ENCODE data around the gene TNKS2. TPM values are rescaled to one million over a fixed set of nuclear protein-coding genes. Genes with fewer than 3 reads are reported as not detected.

The TNKS2 gene
- total and polyA plus RNA-seq, 2 of the 13 experiments (the other 11 are each of a cell fraction or from before 2014, with no cell fraction given): 15.2 to 19.4 TPM

DNA sequence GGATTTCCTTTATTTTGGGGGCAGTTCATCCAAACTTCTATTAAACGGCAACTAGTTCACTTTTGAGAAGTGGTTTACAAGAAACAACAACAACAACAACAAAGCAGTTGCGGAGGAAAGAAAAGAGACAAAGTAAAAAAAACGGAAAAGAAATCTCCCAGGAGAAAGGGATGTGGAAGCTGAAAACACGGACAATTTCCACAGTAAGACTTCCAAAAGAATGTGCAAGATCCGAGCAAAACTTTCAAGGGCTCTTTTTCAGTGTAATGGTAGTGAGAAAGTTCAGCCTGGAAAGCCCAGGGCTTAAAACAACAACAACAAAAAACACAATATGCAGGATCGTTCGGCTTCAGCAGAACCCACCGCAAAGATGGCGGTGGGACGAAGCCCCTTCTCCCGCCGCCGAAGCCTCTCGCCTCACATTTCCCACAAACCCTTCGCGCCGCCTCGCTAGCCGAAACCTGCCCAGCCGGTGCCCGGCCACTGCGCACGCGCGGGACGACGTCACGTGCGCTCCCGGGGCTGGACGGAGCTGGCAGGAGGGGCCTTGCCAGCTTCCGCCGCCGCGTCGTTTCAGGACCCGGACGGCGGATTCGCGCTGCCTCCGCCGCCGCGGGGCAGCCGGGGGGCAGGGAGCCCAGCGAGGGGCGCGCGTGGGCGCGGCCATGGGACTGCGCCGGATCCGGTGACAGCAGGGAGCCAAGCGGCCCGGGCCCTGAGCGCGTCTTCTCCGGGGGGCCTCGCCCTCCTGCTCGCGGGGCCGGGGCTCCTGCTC lies at the start of gene TNKS2 (continued):
- TF ChIP-seq, protein P1, sequence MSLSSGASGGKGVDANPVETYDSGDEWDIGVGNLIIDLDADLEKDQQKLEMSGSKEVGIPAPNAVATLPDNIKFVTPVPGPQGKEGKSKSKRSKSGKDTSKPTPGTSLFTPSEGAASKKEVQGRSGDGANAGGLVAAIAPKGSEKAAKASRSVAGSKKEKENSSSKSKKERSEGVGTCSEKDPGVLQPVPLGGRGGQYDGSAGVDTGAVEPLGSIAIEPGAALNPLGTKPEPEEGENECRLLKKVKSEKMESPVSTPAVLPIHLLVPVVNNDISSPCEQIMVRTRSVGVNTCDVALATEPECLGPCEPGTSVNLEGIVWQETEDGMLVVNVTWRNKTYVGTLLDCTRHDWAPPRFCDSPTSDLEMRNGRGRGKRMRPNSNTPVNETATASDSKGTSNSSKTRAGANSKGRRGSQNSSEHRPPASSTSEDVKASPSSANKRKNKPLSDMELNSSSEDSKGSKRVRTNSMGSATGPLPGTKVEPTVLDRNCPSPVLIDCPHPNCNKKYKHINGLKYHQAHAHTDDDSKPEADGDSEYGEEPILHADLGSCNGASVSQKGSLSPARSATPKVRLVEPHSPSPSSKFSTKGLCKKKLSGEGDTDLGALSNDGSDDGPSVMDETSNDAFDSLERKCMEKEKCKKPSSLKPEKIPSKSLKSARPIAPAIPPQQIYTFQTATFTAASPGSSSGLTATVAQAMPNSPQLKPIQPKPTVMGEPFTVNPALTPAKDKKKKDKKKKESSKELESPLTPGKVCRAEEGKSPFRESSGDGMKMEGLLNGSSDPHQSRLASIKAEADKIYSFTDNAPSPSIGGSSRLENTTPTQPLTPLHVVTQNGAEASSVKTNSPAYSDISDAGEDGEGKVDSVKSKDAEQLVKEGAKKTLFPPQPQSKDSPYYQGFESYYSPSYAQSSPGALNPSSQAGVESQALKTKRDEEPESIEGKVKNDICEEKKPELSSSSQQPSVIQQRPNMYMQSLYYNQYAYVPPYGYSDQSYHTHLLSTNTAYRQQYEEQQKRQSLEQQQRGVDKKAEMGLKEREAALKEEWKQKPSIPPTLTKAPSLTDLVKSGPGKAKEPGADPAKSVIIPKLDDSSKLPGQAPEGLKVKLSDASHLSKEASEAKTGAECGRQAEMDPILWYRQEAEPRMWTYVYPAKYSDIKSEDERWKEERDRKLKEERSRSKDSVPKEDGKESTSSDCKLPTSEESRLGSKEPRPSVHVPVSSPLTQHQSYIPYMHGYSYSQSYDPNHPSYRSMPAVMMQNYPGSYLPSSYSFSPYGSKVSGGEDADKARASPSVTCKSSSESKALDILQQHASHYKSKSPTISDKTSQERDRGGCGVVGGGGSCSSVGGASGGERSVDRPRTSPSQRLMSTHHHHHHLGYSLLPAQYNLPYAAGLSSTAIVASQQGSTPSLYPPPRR (CRISPR knock-in tag; IDR thresholded peaks at IDR 0.05; ENCODE audit: borderline replicate concordance): no peak
- TF ChIP-seq, protein P2, sequence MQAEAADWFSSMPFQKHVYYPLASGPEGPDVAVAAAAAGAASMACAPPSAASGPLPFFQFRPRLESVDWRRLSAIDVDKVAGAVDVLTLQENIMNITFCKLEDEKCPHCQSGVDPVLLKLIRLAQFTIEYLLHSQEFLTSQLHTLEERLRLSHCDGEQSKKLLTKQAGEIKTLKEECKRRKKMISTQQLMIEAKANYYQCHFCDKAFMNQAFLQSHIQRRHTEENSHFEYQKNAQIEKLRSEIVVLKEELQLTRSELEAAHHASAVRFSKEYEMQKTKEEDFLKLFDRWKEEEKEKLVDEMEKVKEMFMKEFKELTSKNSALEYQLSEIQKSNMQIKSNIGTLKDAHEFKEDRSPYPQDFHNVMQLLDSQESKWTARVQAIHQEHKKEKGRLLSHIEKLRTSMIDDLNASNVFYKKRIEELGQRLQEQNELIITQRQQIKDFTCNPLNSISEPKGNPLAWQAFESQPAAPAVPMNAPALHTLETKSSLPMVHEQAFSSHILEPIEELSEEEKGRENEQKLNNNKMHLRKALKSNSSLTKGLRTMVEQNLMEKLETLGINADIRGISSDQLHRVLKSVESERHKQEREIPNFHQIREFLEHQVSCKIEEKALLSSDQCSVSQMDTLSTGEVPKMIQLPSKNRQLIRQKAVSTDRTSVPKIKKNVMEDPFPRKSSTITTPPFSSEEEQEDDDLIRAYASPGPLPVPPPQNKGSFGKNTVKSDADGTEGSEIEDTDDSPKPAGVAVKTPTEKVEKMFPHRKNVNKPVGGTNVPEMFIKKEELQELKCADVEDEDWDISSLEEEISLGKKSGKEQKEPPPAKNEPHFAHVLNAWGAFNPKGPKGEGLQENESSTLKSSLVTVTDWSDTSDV (CRISPR knock-in tag; IDR thresholded peaks at IDR 0.05): no peak
- TF ChIP-seq ZNF616 (CRISPR knock-in tag; IDR thresholded peaks at IDR 0.05; ENCODE audit: low read depth): no peak
- TF ChIP-seq GABPB1 (CRISPR knock-in tag; IDR thresholded peaks at IDR 0.05): peak; percentile 87
- TF ChIP-seq ZNF431 (CRISPR knock-in tag; IDR thresholded peaks at IDR 0.05; ENCODE audit: borderline replicate concordance, low read depth): peak; percentile 68; the same call in 1 of the 2 replicates
- no peak for TF ChIP-seq ZNF75D (CRISPR knock-in tag; IDR thresholded peaks at IDR 0.05; ENCODE audit: borderline replicate concordance)
- TF ChIP-seq, protein P3, sequence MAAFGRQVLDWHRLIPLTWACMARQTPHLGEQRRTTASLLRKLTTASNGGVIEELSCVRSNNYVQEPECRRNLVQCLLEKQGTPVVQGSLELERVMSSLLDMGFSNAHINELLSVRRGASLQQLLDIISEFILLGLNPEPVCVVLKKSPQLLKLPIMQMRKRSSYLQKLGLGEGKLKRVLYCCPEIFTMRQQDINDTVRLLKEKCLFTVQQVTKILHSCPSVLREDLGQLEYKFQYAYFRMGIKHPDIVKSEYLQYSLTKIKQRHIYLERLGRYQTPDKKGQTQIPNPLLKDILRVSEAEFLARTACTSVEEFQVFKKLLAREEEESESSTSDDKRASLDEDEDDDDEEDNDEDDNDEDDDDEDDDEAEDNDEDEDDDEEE (CRISPR knock-in tag; IDR thresholded peaks at IDR 0.05): no peak
- no peak for TF ChIP-seq STAT5B (CRISPR knock-in tag; IDR thresholded peaks at IDR 0.05)
- no peak for TF ChIP-seq CHD4 (IDR thresholded peaks at IDR 0.05; ENCODE audit: borderline replicate concordance, low read length)
- peak; percentile 30; the same call in 1 of the 2 replicates for TF ChIP-seq HCFC1 (IDR thresholded peaks at IDR 0.05; ENCODE audit: low read depth, low read length)
- TF ChIP-seq AKAP8 (CRISPR knock-in tag; IDR thresholded peaks at IDR 0.05): no peak
- peak; percentile 79; the same call in 1 of the 2 replicates for TF ChIP-seq ZNF639 (CRISPR knock-in tag; conservative IDR thresholded peaks at IDR 0.05)
- no peak for TF ChIP-seq HNF1A (IDR thresholded peaks at IDR 0.05; ENCODE audit: low read depth)
- peak; percentile 20; the same call in 1 of the 2 replicates for TF ChIP-seq HNF1A (CRISPR knock-in tag; IDR thresholded peaks at IDR 0.05; ENCODE audit: borderline replicate concordance)
